ENCODE results near the gene PLCXD3. TPM values are rescaled to one million over a fixed set of nuclear protein-coding genes. Genes with fewer than 3 reads are reported as not detected.

The PLCXD3 gene
- polyA plus RNA-seq, 1 of the 3 experiments (the other 2 are of a cell fraction), result 0.15 TPM

DNA sequence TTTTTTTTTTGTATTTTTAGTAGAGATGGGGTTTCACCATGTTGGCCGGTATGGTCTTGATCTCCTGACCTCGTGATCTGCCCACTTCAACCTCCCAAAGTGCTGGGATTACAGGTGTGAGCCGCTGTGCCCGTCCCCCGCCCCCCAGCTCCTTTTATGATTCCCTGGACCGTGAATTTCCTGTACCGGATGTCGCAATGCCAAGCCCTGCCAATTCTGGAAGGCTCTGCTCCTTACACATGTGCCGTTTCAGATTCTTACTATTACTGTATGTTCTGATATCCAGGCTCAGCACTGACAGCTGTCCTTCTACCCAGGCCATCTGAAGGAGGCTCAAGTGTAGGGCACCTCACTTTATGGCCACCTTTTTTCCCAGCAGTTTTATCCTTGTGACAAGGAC, 100.1 kb downstream of the PLCXD3 start (continued):
- TF ChIP-seq, protein P1, sequence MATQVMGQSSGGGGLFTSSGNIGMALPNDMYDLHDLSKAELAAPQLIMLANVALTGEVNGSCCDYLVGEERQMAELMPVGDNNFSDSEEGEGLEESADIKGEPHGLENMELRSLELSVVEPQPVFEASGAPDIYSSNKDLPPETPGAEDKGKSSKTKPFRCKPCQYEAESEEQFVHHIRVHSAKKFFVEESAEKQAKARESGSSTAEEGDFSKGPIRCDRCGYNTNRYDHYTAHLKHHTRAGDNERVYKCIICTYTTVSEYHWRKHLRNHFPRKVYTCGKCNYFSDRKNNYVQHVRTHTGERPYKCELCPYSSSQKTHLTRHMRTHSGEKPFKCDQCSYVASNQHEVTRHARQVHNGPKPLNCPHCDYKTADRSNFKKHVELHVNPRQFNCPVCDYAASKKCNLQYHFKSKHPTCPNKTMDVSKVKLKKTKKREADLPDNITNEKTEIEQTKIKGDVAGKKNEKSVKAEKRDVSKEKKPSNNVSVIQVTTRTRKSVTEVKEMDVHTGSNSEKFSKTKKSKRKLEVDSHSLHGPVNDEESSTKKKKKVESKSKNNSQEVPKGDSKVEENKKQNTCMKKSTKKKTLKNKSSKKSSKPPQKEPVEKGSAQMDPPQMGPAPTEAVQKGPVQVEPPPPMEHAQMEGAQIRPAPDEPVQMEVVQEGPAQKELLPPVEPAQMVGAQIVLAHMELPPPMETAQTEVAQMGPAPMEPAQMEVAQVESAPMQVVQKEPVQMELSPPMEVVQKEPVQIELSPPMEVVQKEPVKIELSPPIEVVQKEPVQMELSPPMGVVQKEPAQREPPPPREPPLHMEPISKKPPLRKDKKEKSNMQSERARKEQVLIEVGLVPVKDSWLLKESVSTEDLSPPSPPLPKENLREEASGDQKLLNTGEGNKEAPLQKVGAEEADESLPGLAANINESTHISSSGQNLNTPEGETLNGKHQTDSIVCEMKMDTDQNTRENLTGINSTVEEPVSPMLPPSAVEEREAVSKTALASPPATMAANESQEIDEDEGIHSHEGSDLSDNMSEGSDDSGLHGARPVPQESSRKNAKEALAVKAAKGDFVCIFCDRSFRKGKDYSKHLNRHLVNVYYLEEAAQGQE (IDR thresholded peaks at IDR 0.05; ENCODE audit: low read depth, low read length), result no peak
- TF ChIP-seq, protein P2, sequence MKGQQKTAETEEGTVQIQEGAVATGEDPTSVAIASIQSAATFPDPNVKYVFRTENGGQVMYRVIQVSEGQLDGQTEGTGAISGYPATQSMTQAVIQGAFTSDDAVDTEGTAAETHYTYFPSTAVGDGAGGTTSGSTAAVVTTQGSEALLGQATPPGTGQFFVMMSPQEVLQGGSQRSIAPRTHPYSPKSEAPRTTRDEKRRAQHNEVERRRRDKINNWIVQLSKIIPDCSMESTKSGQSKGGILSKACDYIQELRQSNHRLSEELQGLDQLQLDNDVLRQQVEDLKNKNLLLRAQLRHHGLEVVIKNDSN (IDR thresholded peaks at IDR 0.05; ENCODE audit: borderline replicate concordance, low read depth), result no peak
- TF ChIP-seq ELF1 (IDR thresholded peaks at IDR 0.05) (no peak), SMC3 (IDR thresholded peaks at IDR 0.05; ENCODE audit: low read depth, low read length) (no peak)

DNA sequence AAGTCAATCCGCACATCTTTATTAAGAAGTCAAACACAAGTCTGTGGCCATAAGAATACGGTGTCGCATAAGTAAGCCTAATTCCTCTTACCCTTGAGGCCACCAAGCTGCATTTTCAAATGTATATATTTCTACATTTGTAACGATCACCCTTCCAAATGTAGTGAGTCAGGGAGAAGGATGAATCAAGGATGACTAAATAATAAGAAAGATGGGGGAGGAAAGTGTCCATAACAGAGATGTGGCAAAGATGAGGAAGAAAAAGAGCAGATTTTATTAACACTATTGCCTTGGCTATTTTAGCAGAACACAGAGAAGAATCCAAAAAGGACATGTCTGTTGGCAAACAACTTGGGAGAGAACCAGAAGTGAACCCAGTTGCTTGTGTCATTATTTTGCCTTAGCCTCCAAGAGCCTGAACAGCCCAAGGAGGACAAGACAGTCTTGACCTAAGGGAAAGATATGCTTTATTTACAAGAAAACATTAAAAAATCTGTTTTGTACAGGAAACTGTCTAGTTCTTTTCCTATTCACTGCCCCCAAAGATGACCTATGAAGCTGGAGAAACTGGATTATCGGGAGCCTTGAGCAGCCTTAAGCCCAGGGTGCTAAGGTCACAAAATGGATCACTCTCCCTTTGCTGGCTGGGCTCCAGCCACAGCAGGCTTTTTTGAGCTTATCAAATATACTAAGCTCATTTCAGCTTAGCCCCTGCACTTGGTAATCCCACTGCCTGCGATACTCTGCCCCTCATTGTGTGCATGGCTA, 101.5 kb downstream of the PLCXD3 start:
- TF ChIP-seq, protein P3, sequence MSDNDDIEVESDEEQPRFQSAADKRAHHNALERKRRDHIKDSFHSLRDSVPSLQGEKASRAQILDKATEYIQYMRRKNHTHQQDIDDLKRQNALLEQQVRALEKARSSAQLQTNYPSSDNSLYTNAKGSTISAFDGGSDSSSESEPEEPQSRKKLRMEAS (IDR thresholded peaks at IDR 0.05; ENCODE audit: low read depth), result peak; percentile 42; the same call in 1 of the 2 replicates
- TF ChIP-seq, protein P4, sequence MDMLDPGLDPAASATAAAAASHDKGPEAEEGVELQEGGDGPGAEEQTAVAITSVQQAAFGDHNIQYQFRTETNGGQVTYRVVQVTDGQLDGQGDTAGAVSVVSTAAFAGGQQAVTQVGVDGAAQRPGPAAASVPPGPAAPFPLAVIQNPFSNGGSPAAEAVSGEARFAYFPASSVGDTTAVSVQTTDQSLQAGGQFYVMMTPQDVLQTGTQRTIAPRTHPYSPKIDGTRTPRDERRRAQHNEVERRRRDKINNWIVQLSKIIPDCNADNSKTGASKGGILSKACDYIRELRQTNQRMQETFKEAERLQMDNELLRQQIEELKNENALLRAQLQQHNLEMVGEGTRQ (IDR thresholded peaks at IDR 0.05; ENCODE audit: borderline replicate concordance, low read depth, low read length), result no peak
- TF ChIP-seq FOSL2 (IDR thresholded peaks at IDR 0.05; ENCODE audit: borderline replicate concordance, low read depth), result peak; percentile 92
- peak; percentile 66; the same call in 1 of the 2 replicates for TF ChIP-seq TCF12 (IDR thresholded peaks at IDR 0.05)
- TF ChIP-seq NFIC (IDR thresholded peaks at IDR 0.05; ENCODE audit: borderline replicate concordance), result peak; percentile 37; the same call in 1 of the 2 replicates
- TF ChIP-seq, protein P5, sequence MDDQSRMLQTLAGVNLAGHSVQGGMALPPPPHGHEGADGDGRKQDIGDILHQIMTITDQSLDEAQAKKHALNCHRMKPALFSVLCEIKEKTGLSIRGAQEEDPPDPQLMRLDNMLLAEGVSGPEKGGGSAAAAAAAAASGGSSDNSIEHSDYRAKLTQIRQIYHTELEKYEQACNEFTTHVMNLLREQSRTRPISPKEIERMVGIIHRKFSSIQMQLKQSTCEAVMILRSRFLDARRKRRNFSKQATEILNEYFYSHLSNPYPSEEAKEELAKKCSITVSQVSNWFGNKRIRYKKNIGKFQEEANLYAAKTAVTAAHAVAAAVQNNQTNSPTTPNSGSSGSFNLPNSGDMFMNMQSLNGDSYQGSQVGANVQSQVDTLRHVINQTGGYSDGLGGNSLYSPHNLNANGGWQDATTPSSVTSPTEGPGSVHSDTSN (IDR thresholded peaks at IDR 0.05), result peak; percentile 62
- peak; percentile 77 for TF ChIP-seq FOXM1 (IDR thresholded peaks at IDR 0.05; ENCODE audit: low read depth)
- no peak for TF ChIP-seq CHD2 (IDR thresholded peaks at IDR 0.05; ENCODE audit: low read length, partially characterized antibody)
- TF ChIP-seq EP300 (IDR thresholded peaks at IDR 0.05; ENCODE audit: borderline replicate concordance in 1 of 2, low read depth in 1 of 2, low read length in 1 of 2), result peak in 1 of 2 experiments; percentile 76; a peak in 2 of 4 replicates
- TF ChIP-seq JUND (IDR thresholded peaks at IDR 0.05), result peak; percentile 86
- TF ChIP-seq NRF1 (IDR thresholded peaks at IDR 0.05; ENCODE audit: low read depth, low read length), result no peak
- 0 out of 2 replicates have a peak, but pooled peaks have one; percentile 21 for TF ChIP-seq MEF2A (IDR thresholded peaks at IDR 0.05; ENCODE audit: borderline replicate concordance, low read depth)
- 0 out of 2 replicates have a peak, but pooled peaks have one; percentile 29 for TF ChIP-seq TEAD4 (IDR thresholded peaks at IDR 0.05; ENCODE audit: borderline replicate concordance, insufficient read depth)
- TF ChIP-seq POLR2AphosphoS5 (IDR thresholded peaks at IDR 0.05; ENCODE audit: low read depth, low read length), result peak; percentile 29; the same call in 1 of the 2 replicates
- Histone ChIP-seq H4K20me1 (ENCODE audit: insufficient read depth) (no peaks in the 10 kb centered on the region), H2AFZ (ENCODE audit: low read depth) (peak overlapping the region; percentile 77), H3K4me1 (ENCODE audit: control insufficient read depth in 1 of 2, insufficient read depth in 2 of 2, low read depth in 1 of 2, low read length in 1 of 2) (peaks cover 7 to 29% of the 10 kb centered on the region in 2 experiments; a peak in 3 of 4 replicates), H3K9me3 (no peaks in the 10 kb centered on the region), H3F3A (replicated peaks; ENCODE audit: insufficient read depth) (peaks cover 13% of the 10 kb centered on the region), H3K36me3 (replicated peaks in 1 of 2; ENCODE audit: control insufficient read depth in 1 of 2, insufficient read depth in 2 of 2, low read length in 1 of 2) (no peaks in the 10 kb centered on the region), H3K9me2 (no peaks in the 10 kb centered on the region), H3K79me2 (ENCODE audit: insufficient read depth) (no peaks in the 10 kb centered on the region), H3K4me3 (ENCODE audit: low read depth in 2 of 2, low read length in 1 of 2) (no peak overlapping the region), H3K4me2 (peak overlapping the region; percentile 12; the same call in 1 of the 2 replicates), H3K27ac (ENCODE audit: low read depth in 2 of 2, low read length in 1 of 2) (peak overlapping the region; percentile 39 to 85), H3K9ac (peak overlapping the region; percentile 38; the same call in 1 of the 2 replicates), H3K27me3 (ENCODE audit: insufficient read depth) (no peaks in the 10 kb centered on the region)
- no peak for DNase-seq
- POLR2A ChIA-PET, result no interaction called here
- CTCF ChIA-PET, result interaction anchor here (1.3 kb wide), 1 partner anchor 435 kb away, joined by 3 read pairs; no protein-coding TSS in a partner anchor
- 55% methylated on average over 6 of the region's 6 CpGs for WGBS (ENCODE audit: low lambda C conversion rate)

Measured in SK-N-SH (cell line).